Diencephalon (tissue), 1 donor: Measurements from ENCODE around the gene RAB34. TPM values are rescaled to one million over a fixed set of nuclear protein-coding genes. Genes with fewer than 3 reads are reported as not detected.

Source experiments
- small RNA-seq: library from RNA; depleted of rRNA; stranded (forward); fragments of <200 nt; gene quantifications from one replicate; pipeline ENCODE3, GENCODE V24; 2014
- total RNA-seq: library from RNA; depleted of rRNA; stranded (reverse); fragments of >200 nt; gene quantifications from one replicate; pipeline ENCODE4 v1.2.3, GENCODE V29; 2014

The RAB34 gene, protein sequence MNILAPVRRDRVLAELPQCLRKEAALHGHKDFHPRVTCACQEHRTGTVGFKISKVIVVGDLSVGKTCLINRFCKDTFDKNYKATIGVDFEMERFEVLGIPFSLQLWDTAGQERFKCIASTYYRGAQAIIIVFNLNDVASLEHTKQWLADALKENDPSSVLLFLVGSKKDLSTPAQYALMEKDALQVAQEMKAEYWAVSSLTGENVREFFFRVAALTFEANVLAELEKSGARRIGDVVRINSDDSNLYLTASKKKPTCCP
- total RNA-seq = 21.2 TPM

DNA sequence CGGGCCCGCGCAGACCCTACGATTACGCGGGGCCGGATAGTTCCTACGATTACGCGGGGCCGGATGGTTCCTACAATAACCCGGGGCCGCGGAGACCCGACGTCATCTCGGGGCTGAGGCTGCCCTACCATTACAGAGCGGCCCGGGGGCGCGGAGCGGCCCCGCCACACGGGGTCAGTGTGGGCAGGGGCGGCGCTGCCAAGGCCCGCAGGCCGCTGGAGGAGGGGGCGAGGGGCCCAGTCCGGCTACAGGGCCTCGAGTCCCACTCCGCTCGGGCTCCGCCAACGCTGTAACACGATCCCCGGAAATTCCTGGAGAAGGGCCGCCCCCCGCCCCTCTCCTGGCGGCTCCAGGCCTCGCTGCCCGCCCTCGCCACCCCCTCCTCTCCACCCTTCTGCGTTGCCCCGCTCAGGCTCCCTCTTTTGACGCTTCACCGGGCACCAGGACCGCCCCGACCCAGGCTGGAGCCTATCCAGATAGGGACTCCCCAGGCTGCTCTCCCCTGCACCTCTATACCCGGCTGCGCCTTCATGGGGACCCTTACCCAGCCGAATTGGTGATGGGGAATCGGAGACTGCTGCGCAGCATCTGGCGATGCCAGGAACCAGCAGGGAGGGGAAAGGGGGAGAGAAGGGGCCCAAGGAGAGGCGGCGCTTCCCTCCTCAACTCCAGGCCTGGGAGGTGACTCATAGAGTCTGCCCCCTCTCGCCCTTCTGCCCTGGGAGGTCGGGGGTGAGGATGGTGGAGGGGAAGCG lies at the start of gene RAB34:
RAB34 (minus strand) TSS at position 291 of the 755 bp plus-strand sequence. CDS start 602 bp downstream, outside the sequence.

DNA sequence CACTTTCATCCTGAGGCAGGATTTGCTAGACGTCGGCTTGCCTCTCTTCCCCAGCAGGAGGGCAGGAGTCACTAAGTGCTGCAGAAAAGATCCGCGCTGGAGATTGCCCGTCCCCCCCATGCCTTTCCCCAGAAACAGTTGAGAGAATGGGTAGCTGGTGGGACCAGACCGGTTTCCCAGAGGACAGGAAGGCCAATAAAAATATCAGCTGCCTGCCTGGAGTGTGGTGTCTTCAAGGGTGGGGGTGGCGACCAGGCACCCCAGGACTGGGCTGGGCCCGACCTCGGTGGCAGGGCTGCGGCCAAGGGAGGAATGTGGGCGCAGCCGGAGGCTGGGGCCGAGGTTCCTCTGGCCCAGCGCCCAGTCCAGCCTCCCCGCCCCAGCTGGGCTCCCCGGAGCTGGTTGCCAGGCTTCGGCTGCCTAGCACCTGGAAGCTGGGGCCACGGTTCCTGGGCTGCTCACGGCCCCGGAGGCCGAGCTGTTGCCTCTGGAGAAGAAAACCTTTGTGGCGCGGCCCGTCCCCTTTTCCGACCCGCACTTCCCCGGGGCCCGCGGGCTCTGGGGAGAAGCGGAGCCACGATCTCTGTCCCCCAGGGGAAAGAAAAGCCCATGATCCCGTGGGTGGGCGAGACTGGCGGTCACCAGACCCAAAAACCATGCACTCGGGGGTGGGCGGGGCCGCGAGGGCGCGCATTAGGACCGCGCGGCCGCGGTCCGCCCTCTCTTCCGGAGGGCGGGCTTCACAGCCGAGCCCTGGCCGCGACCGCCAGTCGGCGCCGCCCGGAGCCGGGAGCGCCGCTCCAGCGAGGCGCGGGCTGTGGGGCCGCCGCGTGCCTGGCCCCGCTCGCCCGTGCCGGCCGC lies 25.8 kb upstream of the RAB34 start, which contains the start of gene TRAF4:
TRAF4 (plus strand) TSS at position 769 of the 861 bp plus-strand sequence. CDS start 102 bp downstream, outside the sequence.

DNA sequence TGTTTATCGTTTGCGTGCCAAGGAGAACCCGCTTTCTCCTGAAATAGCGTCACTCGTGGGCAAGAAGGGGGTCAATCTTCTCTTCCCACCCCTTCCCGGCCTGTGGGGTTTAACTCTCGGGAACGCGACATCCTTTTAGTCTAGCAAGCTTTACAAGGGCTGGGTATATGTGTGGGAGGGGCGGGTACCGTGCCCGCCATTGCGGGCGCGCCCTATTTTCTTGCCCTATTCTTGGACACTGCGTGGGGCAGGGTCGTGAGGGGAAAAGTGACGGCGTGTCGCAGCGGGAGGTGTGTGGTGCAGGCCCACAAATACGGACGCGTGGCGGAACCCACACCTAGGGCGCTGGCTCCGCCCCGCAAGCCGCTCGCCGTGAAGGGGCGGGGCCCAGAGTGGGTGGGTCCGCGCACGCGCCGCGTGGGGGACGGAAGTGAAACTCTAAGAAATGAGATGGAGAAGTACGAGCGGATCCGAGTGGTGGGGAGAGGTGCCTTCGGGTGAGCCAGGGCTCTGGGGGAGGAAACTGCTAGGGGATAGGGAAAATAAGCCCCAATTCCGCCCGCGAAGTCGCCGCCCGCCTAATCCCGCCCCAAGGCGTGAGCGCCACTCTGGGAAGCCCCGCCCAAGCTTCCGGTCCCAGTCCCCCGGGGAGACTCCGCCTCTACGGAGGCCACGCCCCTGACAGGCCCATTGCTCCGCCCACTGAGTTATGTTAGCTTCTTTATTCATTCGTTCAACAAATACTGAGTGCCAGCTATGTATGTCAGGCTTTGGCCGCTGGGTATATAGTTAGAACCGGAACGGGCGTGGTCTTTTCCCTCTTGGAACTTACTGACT lies 10.9 kb upstream of the RAB34 start, which contains the start of gene NEK8:
NEK8 (plus strand) TSS at position 425 of the 837 bp plus-strand sequence; CDS start at position 451, 26 bp downstream.

DNA sequence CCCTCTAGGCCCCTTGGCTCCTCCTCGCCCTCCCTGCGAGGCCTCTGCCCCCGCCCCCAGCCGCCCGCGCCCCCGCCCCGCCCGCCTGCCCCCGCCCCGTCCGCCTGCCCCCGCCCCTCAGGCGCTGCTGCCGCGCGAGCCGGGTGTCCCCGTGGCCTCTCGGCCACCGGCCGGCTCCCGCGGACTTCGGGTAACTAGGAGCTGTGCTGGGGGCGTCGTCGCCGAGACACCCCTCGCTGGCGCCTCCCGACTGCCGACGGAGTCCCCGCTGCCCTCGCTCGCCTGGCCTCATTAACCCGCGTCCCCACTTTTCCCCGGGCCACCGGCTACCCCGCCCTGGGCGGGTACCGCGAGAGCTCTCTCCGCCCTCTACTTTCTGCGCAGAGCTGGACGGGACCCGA lies 8.6 kb upstream of the RAB34 start, which contains the start of gene TLCD1:
TLCD1 (minus strand) TSS at position 8 of the 401 bp plus-strand sequence. CDS start 136 bp downstream, outside the sequence.

DNA sequence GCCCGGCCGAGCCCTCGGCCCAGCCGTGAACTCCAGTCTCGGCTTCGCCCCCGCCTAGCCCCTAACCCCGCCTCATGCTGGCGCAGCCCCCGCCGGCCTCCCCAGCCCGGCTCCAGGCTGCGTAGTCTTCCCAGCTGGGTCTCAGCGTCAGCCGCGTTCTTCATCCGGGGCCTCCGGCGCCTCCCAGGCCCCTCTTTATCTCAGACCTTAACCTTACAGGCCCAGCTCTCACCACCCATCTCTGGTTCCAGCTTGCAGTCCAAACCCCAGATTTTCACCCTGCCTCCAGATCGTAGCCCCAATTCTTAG lies 6.0 kb downstream of the RAB34 start, which contains the start of gene PROCA1:
PROCA1 (minus strand) TSS at position 166 of the 309 bp plus-strand sequence. CDS start 228 bp downstream, outside the sequence.

Small RNA genes lying within 50 kb of the gene (small RNA-seq; reads per million reads assigned to genes)
- not detected for gene SNORD42A
- gene SNORD42B = not detected
- gene SNORD4A = not detected
- gene SNORD4B = not detected

Other genes with a start within 250 kb of the RAB34 start
- not detected for gene SLC13A2, start 244.2 kb downstream of the RAB34 start, total RNA-seq
- not detected for gene FOXN1, start 211.5 kb downstream of the RAB34 start, total RNA-seq
- 35.8 TPM for gene UNC119, start 165.2 kb downstream of the RAB34 start, total RNA-seq
- 30.2 TPM for gene PIGS, start 146.3 kb downstream of the RAB34 start, total RNA-seq
- gene ALDOC, start 141.0 kb downstream of the RAB34 start, total RNA-seq = 249 TPM
- gene SPAG5, start 118.8 kb downstream of the RAB34 start, total RNA-seq = 9.7 TPM
- 15.9 TPM for gene RSKR, start 103.7 kb downstream of the RAB34 start, total RNA-seq
- gene BLTP2, start 72.7 kb downstream of the RAB34 start, total RNA-seq = 110 TPM
- 36.9 TPM for gene SDF2, start 56.0 kb downstream of the RAB34 start, total RNA-seq
- 42.2 TPM for gene SUPT6H, start 55.7 kb downstream of the RAB34 start, total RNA-seq
- 5.5 TPM for gene PROCA1, start 6.0 kb downstream of the RAB34 start, total RNA-seq
- 340 TPM for gene RPL23A, start 2.1 kb upstream of the RAB34 start, total RNA-seq
- 1.6 TPM for gene TLCD1, start 8.4 kb upstream of the RAB34 start, total RNA-seq
- gene NEK8, start 10.9 kb upstream of the RAB34 start, total RNA-seq = 0.92 TPM
- gene TRAF4, start 26.1 kb upstream of the RAB34 start, total RNA-seq = 39.7 TPM
- 7.8 TPM for gene FAM222B, start 124.9 kb upstream of the RAB34 start, total RNA-seq
- gene ERAL1, start 137.1 kb upstream of the RAB34 start, total RNA-seq = 26.8 TPM
- gene FLOT2, start 179.9 kb upstream of the RAB34 start, total RNA-seq = 36.7 TPM
- 40.4 TPM for gene DHRS13, start 185.2 kb upstream of the RAB34 start, total RNA-seq
- 33.2 TPM for gene PHF12, start 233.7 kb upstream of the RAB34 start, total RNA-seq